Liver (tissue), 3 donors: ENCODE measurements around the gene FXYD4.

Experiments used
- GABPA ChIP-seq, 2 donors: IDR thresholded peaks in 1 of 2; conservative IDR thresholded peaks in 1 of 2; 2 replicates each; pipeline ENCODE4 v1.6.1; 2016; ENCODE audit warnings: antibody characterized with exemption in 2 of 2, mild to moderate bottlenecking in 1 of 2, moderate library complexity in 1 of 2
- HNF4G ChIP-seq: IDR thresholded peaks from 2 replicates; pipeline ENCODE4 v1.6.1; 2016; ENCODE audit warnings: antibody characterized with exemption
- JUND ChIP-seq, 2 donors: IDR thresholded peaks; 2 replicates each; pipeline ENCODE4 v1.6.1; 2016; ENCODE audit warnings: antibody characterized with exemption in 2 of 2
- TAF1 ChIP-seq: conservative IDR thresholded peaks from 2 replicates; pipeline ENCODE4 v1.6.1; 2016; ENCODE audit warnings: antibody characterized with exemption, mild to moderate bottlenecking
- TF ChIP-seq, protein P1 (sequence below): fragments of 150-350 bp; IDR thresholded peaks from 2 replicates; pipeline ENCODE4 v1.5.1; 2017; ENCODE audit warnings: improper control_type of control experiment, low read depth, low read length; ENCODE audit not compliant: missing input control
- TF ChIP-seq, protein P2 (sequence below): IDR thresholded peaks from 2 replicates; pipeline ENCODE4 v1.6.1; 2016; ENCODE audit warnings: antibody characterized with exemption
- donor health status: healthy.
- donor health status: healthy.

DNA sequence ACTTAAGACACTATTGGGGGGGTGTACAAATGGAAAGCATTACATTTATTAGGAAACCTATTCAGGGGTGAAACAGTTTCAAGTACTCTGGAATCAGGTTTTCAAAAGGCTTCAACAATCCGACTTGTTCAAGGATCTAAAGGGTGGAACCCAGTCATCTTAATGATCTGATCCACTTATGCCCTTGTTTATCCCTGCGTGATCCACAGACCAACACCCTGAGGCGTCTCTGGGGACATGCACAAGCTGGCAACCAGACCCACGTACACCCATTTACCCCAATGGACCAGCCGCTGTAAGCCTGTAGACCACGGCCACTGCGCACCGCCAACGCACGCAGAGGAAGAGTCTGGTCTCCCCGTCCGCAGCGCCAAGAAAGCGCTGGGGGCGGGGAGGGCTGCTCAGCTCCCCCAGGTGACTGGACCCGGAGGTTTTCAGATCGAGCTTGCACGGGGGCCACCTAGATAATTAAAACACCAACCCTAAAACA is 24.2 kb downstream of the FXYD4 start:
- TF ChIP-seq, protein P1, sequence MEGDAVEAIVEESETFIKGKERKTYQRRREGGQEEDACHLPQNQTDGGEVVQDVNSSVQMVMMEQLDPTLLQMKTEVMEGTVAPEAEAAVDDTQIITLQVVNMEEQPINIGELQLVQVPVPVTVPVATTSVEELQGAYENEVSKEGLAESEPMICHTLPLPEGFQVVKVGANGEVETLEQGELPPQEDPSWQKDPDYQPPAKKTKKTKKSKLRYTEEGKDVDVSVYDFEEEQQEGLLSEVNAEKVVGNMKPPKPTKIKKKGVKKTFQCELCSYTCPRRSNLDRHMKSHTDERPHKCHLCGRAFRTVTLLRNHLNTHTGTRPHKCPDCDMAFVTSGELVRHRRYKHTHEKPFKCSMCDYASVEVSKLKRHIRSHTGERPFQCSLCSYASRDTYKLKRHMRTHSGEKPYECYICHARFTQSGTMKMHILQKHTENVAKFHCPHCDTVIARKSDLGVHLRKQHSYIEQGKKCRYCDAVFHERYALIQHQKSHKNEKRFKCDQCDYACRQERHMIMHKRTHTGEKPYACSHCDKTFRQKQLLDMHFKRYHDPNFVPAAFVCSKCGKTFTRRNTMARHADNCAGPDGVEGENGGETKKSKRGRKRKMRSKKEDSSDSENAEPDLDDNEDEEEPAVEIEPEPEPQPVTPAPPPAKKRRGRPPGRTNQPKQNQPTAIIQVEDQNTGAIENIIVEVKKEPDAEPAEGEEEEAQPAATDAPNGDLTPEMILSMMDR, result no peak
- no peak for TF ChIP-seq HNF4G
- no peak for TF ChIP-seq GABPA (IDR thresholded peaks at IDR 0.05 in 1 of 2, conservative IDR thresholded peaks at IDR 0.05 in 1 of 2)
- TF ChIP-seq, protein P2, sequence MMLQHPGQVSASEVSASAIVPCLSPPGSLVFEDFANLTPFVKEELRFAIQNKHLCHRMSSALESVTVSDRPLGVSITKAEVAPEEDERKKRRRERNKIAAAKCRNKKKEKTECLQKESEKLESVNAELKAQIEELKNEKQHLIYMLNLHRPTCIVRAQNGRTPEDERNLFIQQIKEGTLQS, result no peak
- no peak for TF ChIP-seq TAF1
- TF ChIP-seq JUND (IDR thresholded peaks at IDR 0.05), result no peak
